ENCODE measurements around the gene ZBTB26. TPM values are rescaled to one million over a fixed set of nuclear protein-coding genes. Genes with fewer than 3 reads are reported as not detected.

ZBTB26 gene
- polyA plus RNA-seq, 2 of the 4 experiments (the other 2 are of a cell fraction) = 3.6 to 9.0 TPM

GRCh38 chr9:122955961-122956360, 24.6 kb upstream of the ZBTB26 start:
- FAIRE-seq = no peak
- Histone ChIP-seq H3K4me1 (peaks cover 16% of the 10 kb centered on the region), H3K4me2 (no peak overlapping the region), H3K9me3 (no peaks in the 10 kb centered on the region), H3K4me3 (no peak overlapping the region), H3K27ac (no peak overlapping the region)
- ChIA-PET POLR2A (interaction anchor here (0.7 kb wide), 1 partner anchor 128 kb away, joined by 5 read pairs; no protein-coding TSS in a partner anchor), CTCF (interaction anchor here (0.8 kb wide), 1 partner anchor 13 kb away, joined by 3 read pairs; no protein-coding TSS in a partner anchor)
- TF ChIP-seq MAZ (IDR thresholded peaks at IDR 0.05; ENCODE audit: borderline replicate concordance, low read depth, low read length) = no peak
- TF ChIP-seq SMC3 (IDR thresholded peaks at IDR 0.05) = no peak
- ATAC-seq = no peak
- DNase-seq (ENCODE audit: low read depth in 1 of 2, low spot score in 1 of 2) = no peak

GRCh38 chr9:122954253-122954691, 23.0 kb upstream of the ZBTB26 start:
- peak overlapping the region; percentile 52 for H3K4me2 ChIP-seq
- ChIA-PET CTCF (interaction anchor here (0.6 kb wide), 1 partner anchor 37 kb away, joined by 3 read pairs; no protein-coding TSS in a partner anchor), POLR2A (interaction anchor here (0.8 to 1.2 kb wide), 2 partner anchors 14 to 49 kb away, joined by 3 to 4 read pairs; partner anchors contain the start of gene RC3H2)
- ATAC-seq (no peak), FAIRE-seq (no peak), DNase-seq (ENCODE audit: low read depth in 1 of 2, low spot score in 1 of 2) (no peak)
- H3K9me3 ChIP-seq = no peaks in the 10 kb centered on the region
- no peak overlapping the region for H3K4me3 ChIP-seq
- no peak overlapping the region for H3K27ac ChIP-seq
- peaks cover 16% of the 10 kb centered on the region for H3K4me1 ChIP-seq
- no peak for TF ChIP-seq MAZ (IDR thresholded peaks at IDR 0.05; ENCODE audit: borderline replicate concordance, low read depth, low read length)
- no peak for TF ChIP-seq POLR2A (IDR thresholded peaks at IDR 0.05; ENCODE audit: low read length)
- TF ChIP-seq NFE2L2 (conservative IDR thresholded peaks at IDR 0.05; ENCODE audit: low read length) = no peak
- no peak for TF ChIP-seq RAD21 (conservative IDR thresholded peaks at IDR 0.05 in 1 of 2, IDR thresholded peaks at IDR 0.05 in 1 of 2)
- TF ChIP-seq BCL3 (IDR thresholded peaks at IDR 0.05) = no peak
- TF ChIP-seq HEYL (CRISPR knock-in tag; IDR thresholded peaks at IDR 0.05) = no peak
- TF ChIP-seq ZNF302 (CRISPR knock-in tag; IDR thresholded peaks at IDR 0.05) = no peak
- no peak for TF ChIP-seq CEBPB (IDR thresholded peaks at IDR 0.05)
- no peak for TF ChIP-seq CBX8 (IDR thresholded peaks at IDR 0.05)
- no peak for TF ChIP-seq ATOH8 (CRISPR knock-in tag; IDR thresholded peaks at IDR 0.05; ENCODE audit: low read depth)
- TF ChIP-seq NPAS2 (CRISPR knock-in tag; IDR thresholded peaks at IDR 0.05; ENCODE audit: borderline replicate concordance) = no peak
- TF ChIP-seq NR3C1 (IDR thresholded peaks at IDR 0.05) = no peak
- TF ChIP-seq PHF8 (IDR thresholded peaks at IDR 0.05; ENCODE audit: borderline replicate concordance, low read depth) = no peak
- TF ChIP-seq HOXB13 (CRISPR knock-in tag; IDR thresholded peaks at IDR 0.05; ENCODE audit: low read depth) = no peak
- TF ChIP-seq HES2 (IDR thresholded peaks at IDR 0.05) = no peak
- no peak for TF ChIP-seq ESRRA (IDR thresholded peaks at IDR 0.05; ENCODE audit: borderline replicate concordance, low read length)

GRCh38 chr9:122951056-122951455, 19.7 kb upstream of the ZBTB26 start:
- no peak overlapping the region for H3K27ac ChIP-seq
- 93% methylated on average over 1 of the region's 1 CpG for WGBS (ENCODE audit: missing lambda C conversion rate)
- POLR2A ChIA-PET = interaction anchor here (0.7 kb wide), 1 partner anchor 11 kb away, joined by 3 read pairs; no protein-coding TSS in a partner anchor
- no peak overlapping the region for H3K4me2 ChIP-seq
- FAIRE-seq = no peak
- no peak overlapping the region for H3K4me3 ChIP-seq
- CTCF ChIA-PET = no interaction called here
- no peaks in the 10 kb centered on the region for H3K9me3 ChIP-seq
- TF ChIP-seq TFCP2L1 (CRISPR knock-in tag; IDR thresholded peaks at IDR 0.05) = no peak
- no peak for TF ChIP-seq HES2 (IDR thresholded peaks at IDR 0.05)
- TF ChIP-seq ATOH8 (CRISPR knock-in tag; IDR thresholded peaks at IDR 0.05; ENCODE audit: low read depth) = no peak
- no peak for TF ChIP-seq CHD4 (IDR thresholded peaks at IDR 0.05; ENCODE audit: borderline replicate concordance)
- TF ChIP-seq HEYL (CRISPR knock-in tag; IDR thresholded peaks at IDR 0.05) = no peak
- ATAC-seq = no peak
- peaks cover 27% of the 10 kb centered on the region for H3K4me1 ChIP-seq
- no peak for DNase-seq (ENCODE audit: low read depth in 1 of 2, low spot score in 1 of 2)

Measured in A549 (cell line).